ENCODE data around the gene ELAVL3.

ELAVL3 gene

DNA sequence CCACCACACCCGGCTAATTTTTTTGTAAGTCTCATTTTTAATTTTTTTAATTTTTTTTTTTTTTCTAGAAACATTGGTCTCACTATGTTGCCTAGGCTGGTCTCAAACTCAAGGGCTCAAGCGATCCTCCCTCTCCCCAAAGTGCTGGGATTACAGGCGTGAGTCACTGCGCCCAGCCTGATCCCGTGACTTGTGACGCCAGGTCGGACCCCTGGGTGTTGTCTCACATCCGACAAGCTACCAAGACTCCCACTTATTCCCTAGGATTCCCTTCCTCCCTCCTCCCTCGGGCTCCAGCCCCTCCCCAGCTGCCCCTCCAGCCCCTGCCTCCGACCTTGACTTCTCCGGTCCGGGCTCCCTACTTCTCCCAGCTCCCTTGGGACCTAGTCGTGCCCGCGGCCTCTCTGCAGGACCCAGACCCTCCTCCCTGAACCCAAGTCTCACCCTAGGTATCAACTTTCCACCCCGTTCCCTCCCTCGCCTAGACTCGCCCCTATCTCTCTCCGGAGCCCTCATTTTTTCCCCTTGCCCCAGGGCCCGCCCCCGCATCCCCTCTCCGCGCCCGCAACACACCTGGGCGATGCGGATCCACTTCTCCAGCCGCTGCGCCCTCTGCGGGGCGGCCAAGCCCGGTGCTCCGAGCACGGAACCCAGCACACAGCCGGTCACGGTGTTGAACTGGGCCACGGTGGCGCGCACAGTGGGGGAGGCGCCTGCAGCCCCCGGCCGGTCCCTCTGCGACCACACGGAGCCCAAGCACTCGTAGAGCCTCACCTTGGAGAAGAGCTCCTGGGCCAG lies 74.8 kb downstream of the ELAVL3 start:
- no peak overlapping the region for H3K4me3 ChIP-seq (IDR thresholded peaks at IDR 0.05; ENCODE audit: insufficient read depth, low read depth, low read length)
- no peaks in the 10 kb centered on the region for H4K20me1 ChIP-seq (ENCODE audit: insufficient read depth)

DNA sequence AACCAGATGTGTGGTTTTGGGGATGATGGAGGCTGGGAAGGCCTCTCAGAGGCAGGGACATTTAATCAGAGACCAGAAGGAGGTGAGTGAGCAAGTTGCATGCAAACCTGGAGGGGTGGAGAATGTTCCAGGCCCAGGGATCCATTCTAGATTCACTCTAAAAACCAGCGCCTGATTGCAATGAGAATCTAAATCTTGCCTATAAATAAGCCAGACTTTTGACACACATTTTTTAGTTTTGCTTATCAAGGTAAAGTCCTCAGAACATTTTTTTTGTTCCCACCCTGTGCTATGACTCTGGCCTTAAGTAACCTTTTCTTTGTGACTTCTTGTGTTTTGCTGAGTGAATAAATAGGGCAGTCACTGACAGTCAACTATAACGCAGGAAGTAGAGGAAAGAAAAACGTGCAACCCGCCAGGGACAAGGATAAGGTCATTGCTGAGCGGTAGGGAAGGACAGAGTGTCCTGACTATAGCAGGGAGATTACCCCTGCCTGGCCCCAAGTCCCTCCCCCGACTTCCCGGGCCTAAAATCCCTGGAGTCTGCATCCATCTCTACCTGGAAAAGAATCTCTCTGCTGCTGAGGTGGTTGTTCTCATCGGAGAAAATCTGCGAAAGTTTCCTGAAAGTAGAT lies 76.1 kb downstream of the ELAVL3 start:
- Histone ChIP-seq H3K9ac (no peak overlapping the region), H3K4me1 (ENCODE audit: low read depth, poor library complexity, severe bottlenecking) (no peaks in the 10 kb centered on the region), H3K79me2 (ENCODE audit: insufficient read depth, low read depth) (no peaks in the 10 kb centered on the region), H3K27me3 (ENCODE audit: insufficient read depth, low read depth) (peaks cover 2% of the 10 kb centered on the region; the same call in 1 of the 2 replicates), H2AFZ (ENCODE audit: low read depth) (no peak overlapping the region), H4K20me1 (ENCODE audit: insufficient read depth) (no peaks in the 10 kb centered on the region), H3K4me2 (no peak overlapping the region), H3K4me3 (IDR thresholded peaks at IDR 0.05; ENCODE audit: insufficient read depth, low read depth, low read length) (no peak overlapping the region), H3K36me3 (ENCODE audit: insufficient read depth) (no peaks in the 10 kb centered on the region), H3K27ac (no peak overlapping the region)
- no peak for TF ChIP-seq CTCF (conservative IDR thresholded peaks at IDR 0.05; ENCODE audit: low read depth, low read length)

More for the DNA sequence above, 74.8 kb downstream of the ELAVL3 start:
- TF ChIP-seq CTCF (conservative IDR thresholded peaks at IDR 0.05; ENCODE audit: low read depth, low read length) = no peak
- Histone ChIP-seq H3K27ac (no peak overlapping the region), H3K9ac (no peak overlapping the region), H3K79me2 (ENCODE audit: insufficient read depth, low read depth) (no peaks in the 10 kb centered on the region), H2AFZ (ENCODE audit: low read depth) (no peak overlapping the region), H3K36me3 (ENCODE audit: insufficient read depth) (no peaks in the 10 kb centered on the region), H3K4me1 (ENCODE audit: low read depth, poor library complexity, severe bottlenecking) (no peaks in the 10 kb centered on the region), H3K27me3 (ENCODE audit: insufficient read depth, low read depth) (peaks cover 2% of the 10 kb centered on the region; the same call in 1 of the 2 replicates), H3K4me2 (no peak overlapping the region)

- no peaks in the 10 kb centered on the region for H3K79me2 ChIP-seq (ENCODE audit: insufficient read depth, low read depth)
- no peak overlapping the region for H3K4me3 ChIP-seq (IDR thresholded peaks at IDR 0.05; ENCODE audit: insufficient read depth, low read depth, low read length)
- H3K27me3 ChIP-seq (ENCODE audit: insufficient read depth, low read depth) = no peaks in the 10 kb centered on the region; the same call in 1 of the 2 replicates
- H3K9ac ChIP-seq = no peak overlapping the region
- no peaks in the 10 kb centered on the region for H3K36me3 ChIP-seq (ENCODE audit: insufficient read depth)
- H4K20me1 ChIP-seq (ENCODE audit: insufficient read depth) = no peaks in the 10 kb centered on the region
- no peak for TF ChIP-seq CTCF (conservative IDR thresholded peaks at IDR 0.05; ENCODE audit: low read depth, low read length)
- no peak overlapping the region for H2AFZ ChIP-seq (ENCODE audit: low read depth)
- H3K4me2 ChIP-seq = no peak overlapping the region
- no peaks in the 10 kb centered on the region for H3K4me1 ChIP-seq (ENCODE audit: low read depth, poor library complexity, severe bottlenecking)
- H3K27ac ChIP-seq = no peak overlapping the region
Observed at GRCh38 chr19:11401808-11402543, 78.9 kb downstream of the ELAVL3 start.

All from KMS-11 (cell line).